Measurements from ENCODE around the gene ORAI1.
"Not testable (repeated sequence)": the region's sequence is repeated elsewhere in the genome, so short reads cannot be mapped to it uniquely, and the experiment has no call there.

ORAI1 gene

DNA sequence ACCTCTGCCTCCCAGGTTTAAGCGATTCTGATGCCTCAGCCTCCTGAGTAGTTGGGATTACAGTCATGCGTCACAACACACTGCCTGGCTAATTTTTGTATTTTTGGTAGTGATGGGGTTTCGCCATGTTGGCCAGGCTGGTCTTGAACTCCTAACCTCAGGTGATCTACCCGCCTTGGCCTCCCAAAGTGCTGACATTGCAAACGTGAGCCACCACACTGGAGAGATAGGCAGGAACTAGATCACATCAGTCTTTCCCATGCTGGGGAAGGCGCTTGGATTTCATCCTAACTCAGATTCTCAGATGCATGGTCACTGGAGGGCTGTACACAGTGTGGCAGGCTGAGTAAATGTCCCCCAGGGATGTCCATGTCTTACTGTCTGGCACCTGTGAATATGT lies 18.0 kb upstream of the ORAI1 start:
- no peak for DNase-seq

DNA sequence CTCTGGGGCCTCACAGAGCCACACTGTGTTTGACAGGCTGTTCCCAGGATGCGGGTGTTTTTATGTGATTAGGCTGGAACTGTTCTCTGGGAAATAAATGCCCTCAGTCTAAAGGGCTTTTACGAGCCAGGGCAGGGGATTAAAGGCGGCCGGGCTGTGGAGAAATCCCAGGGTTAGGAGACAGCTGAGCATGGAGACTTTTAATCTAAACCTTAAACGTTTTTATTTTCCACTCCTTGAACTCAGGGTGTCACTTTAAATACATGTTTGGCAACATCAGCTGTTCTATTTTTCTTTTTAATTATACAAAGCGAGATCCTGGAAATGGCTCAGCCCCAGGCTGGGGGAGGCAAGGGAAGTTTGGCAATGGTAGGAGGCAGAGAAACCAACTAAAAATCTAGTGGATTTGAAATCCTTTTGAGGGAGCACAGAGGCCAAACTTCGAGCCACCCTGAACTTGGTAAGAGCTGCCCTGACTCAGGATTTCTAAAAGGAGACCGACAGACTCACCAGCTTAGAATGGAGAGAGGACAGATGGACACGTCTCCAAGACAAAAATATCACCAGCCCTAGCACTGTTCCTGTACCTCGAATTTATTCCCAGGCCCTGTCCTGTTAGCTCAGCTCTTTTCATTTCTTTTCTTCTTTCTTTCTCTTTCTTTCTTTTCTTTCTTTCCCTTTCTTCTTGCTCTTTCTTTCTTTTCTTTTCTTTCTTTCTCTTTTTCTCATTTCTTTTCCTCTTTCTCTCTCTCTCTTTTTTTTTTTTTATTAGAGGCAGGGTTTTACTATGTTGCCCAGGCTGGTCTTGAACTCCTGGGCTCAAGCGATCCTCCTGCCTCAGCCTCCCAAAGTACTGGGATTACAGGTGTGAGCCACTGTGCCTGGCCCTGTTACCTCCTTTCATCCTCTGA lies 15.8 kb upstream of the ORAI1 start:
- no peak for DNase-seq

- DNase-seq, result no peak
Measured at GRCh38 chr12:121611306-121611705, 15.0 kb upstream of the ORAI1 start.

DNA sequence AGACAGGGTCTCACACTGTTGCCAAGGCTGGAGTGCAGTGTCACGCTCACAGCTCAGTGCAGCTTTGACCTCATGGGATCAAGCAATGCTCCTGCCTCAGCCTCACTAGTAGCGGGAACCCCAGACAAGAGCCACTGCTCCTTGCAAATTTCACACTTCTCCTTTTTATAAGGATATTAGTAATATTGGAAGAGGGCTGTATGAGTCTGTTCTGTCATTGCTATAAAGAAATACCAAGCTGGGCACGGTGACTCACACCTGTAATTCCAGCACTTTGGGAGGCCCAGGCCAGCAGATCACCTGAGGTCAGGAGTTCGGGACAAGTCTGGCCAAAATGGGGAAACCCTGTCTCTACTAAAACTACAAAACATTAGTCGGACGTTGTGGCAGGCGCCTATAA lies 12.9 kb upstream of the ORAI1 start:
- no peak for DNase-seq

- DNase-seq, result no peak
Measured at GRCh38 chr12:121614872-121615467, 11.4 kb upstream of the ORAI1 start.

DNA sequence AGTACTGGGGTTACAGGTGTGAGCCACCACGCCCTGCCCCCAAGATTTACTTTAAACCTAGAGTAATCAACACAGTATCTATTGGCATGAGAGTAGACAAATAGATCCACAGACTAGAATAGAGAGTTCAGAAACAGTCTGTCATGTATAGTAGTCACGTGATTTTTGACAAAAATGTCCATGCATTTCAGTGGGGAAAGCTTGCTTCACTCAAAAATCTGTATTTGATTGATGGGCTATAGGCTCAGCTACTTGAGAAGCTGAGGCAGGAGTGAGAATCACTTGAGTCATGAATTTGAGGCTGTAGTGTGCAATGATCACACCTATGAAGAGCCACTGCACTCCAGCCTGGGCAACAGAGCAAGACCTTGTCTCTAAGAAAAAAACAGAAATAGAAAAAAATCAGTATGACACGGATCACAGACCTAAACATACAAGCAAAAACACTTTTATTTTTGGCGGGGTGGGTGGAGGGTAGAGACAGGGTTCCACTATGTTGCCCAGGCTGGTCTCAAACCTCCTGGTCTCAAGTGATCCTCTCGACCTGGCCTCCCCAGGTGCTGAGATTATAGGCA lies 7.6 kb upstream of the ORAI1 start:
- no peak for DNase-seq

- no peak for DNase-seq
Measured at GRCh38 chr12:121620333-121620891, 5.9 kb upstream of the ORAI1 start.

DNA sequence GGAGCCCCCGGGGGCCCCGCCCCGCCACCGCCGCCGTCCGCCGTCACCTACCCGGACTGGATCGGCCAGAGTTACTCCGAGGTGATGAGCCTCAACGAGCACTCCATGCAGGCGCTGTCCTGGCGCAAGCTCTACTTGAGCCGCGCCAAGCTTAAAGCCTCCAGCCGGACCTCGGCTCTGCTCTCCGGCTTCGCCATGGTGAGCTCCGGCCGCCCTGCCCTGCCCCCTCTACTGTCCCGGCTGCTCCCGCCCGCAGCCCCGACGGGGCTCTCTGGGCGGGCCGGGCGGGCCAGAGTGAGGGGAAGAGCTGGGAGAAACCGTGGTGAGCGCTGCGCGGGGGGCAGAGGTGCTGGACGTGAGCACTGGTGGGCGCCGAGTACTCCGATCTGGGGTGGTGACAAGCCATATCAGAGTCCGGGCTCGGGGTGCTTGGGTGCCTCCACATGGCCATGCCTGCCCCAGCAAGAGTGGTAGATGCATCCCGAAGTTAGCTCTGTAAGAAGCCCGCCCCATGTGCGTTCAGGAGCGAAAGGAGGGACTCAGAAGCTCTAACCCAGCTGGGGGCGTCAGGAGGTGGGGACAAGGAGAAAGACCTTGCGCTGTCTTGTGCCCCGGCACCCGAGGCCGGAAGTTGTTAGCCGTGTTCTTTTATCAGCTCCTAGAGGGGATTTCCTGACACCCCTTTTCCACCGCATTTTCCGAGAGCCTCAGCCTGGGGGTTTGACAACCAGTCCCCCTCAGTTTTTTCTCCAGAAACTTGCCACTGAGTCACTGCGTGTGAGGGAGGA lies 717 bp downstream of the ORAI1 start:
- peak; percentile 88 for DNase-seq

GRCh38 chr12:121628037-121628436 lies 1.7 kb downstream of the ORAI1 start:
- DNase-seq, result no peak

DNA sequence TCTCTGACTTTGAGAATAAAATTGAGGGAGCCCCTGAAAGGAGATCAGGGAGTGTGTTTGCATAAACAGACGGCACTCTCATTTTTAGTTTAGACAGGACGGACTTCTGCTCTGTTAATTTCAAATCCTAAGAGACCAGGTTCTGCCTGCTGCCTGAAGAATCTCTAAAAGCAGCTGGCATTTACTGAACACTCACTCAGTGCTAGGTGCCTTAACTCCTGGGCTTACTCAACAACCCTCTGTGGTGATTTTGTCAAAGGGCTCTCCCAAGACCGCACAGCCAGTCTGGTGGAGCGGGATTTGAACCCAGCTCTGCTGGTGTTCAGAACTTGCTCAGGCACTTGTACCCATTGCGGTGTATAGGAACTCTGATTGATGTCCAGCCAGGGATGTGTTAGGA lies 2.2 kb downstream of the ORAI1 start:
- DNase-seq, result no peak

- DNase-seq, result no peak
Measured at GRCh38 chr12:121630791-121631355, 4.5 kb downstream of the ORAI1 start.

- DNase-seq, result no peak
Measured at GRCh38 chr12:121632069-121632970, 6.0 kb downstream of the ORAI1 start.

DNA sequence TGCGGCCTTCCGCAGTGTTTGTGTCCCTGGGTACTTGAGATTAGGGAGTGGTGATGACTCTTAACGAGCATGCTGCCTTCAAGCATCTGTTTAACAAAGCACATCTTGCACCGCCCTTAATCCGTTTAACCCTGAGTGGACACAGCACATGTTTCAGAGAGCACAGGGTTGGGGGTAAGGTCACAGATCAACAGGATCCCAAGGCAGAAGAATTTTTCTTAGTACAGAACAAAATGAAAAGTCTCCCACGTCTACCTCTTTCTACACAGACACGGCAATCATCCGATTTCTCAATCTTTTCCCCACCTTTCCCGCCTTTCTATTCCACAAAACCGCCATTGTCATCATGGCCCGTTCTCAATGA lies 7.5 kb downstream of the ORAI1 start:
- DNase-seq, result not testable (repeated sequence)

DNA sequence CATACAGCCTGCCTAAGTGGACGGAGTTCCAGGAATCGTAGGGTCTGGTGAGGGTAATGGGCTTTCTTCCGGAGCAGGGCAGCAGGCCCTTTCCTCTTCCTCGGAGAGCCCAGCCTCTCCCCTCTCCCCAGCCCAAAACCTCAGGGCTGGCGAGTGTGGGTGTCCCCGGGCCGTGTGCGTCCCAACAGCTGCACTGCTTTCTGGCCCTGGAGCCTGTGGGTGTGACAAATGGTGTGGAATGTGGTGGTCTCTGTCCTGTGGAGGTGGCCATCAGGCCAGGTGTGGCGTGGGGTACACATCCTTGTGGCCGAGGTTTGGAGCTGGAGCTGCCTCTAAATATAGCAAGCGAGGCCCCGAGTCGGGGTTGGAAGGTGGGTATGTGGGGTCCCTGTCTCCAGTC lies 8.5 kb downstream of the ORAI1 start:
- DNase-seq, result no peak

GRCh38 chr12:121637231-121637914 lies 11.0 kb downstream of the ORAI1 start:
- DNase-seq, result no peak

- no peak for DNase-seq
Measured at GRCh38 chr12:121638298-121639202, 12.2 kb downstream of the ORAI1 start.

- no peak for DNase-seq
Measured at GRCh38 chr12:121641343-121641630, 15.0 kb downstream of the ORAI1 start.

DNA sequence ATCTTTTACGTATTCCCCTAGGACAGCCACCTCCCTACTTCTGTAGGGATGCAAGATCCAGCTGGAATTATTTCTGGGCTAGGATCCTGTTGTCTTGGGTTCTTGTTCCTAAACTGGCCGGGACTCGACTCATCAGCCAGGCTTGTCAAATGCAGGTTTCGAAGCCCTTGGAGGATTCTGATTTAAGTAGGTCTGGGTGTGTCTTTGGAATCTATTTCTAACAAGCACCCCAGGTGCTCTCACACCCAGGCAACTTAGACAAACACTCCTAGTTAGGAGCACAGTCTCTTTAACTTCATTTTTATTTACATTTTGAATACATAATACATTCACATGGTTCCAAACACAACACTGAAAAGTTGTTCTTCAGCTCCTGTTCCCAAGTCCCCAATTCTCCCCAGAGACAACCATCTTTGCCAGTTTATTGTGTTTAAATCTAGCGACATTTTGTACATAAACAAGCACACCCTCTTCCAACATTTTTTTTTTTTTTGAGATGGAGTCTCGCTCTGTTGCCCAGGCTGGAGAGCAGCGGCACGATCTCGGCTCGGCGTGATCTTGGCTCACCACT lies 22.2 kb downstream of the ORAI1 start:
- DNase-seq, result no peak

GRCh38 chr12:121649322-121649721 lies 23.0 kb downstream of the ORAI1 start:
- no peak for DNase-seq
